Activated CD4-positive, alpha-beta T cell treated with anti-CD3 and anti-CD28 coated beads for 24 hours (primary cell): ENCODE measurements around the gene DAB1.

Source experiments
- DNase-seq, 2 donors: peaks; one replicate each; pipeline ENCODE4 v3.0.0-alpha.2; 2020; ENCODE audit warnings: low read depth in 2 of 2

DAB1 gene

DNA sequence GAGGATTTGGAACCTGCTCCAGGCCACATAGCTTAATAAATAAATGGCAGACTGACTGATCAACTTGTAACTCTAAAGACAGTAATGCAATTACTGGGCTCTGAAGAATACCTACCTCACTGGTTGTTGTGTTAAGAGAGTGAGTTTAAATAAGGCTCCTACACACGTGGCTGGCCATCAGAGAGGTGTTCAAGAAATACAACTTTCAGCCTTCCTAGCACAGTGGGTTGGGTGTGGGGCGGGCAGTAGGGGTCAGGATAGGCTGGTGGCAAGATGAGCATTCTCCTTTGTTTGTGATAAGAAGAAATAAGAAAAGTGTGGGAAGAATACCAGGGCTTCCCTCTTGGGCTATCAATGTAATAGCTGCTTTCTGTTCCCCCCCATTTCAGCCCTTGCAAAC, 151.3 kb downstream of the DAB1 start:
- DNase-seq = no peak

DNA sequence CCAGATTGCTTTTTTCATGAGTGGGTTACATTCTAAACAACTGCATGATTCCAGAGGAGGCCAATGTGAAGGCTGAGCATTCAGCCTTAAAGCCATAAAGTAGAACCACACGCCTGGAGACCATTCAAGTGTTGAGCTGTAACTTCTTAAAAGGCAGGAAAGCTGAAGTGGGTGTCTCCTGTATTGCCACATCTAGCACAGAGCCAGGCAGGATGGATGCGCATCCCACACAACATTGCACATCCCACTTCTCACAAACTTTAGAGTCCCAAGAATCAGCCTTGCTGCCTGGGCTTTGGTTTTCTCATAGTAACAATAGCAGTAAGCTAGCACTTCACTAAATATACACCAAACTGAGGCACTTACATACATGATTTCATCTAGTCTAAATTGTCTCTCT, 151.7 kb downstream of the DAB1 start:
- DNase-seq = no peak

DNA sequence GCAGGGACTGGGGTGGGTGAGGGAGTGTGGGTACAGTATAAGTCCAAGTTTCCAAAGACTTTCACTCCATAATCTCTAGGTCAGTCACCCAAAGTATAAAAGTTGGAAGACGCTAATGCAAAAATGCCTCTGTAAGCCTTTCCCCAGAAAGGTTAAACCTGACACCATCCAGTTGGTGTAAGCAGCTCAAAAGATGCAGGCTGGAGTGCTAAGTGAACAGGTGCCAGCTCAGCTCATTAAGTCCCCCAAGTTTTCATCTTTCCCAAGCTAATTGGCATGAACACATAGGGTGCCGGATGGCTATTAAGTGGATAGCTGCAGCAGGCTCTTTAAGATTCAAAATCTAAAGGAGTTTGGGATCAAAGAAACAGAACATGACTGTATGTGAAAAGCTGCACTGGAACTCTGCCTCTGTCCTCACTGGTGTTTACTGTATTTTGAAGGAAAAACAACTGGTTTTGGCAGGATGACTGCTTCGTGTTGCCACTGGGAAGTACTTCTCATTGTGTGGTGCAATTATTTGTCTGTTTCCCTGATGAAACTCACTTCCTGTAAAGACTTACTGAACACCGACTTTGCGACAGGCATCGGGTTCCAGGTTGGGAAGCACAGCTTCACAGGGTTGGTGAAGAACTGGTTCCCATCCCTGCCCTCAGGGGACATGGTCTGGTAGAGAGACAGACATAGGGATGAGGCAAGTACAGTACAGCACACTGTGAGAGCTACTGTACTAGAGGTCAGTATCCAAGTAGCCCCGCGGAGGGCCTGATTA, 152.7 kb downstream of the DAB1 start:
- no peak for DNase-seq

DNA sequence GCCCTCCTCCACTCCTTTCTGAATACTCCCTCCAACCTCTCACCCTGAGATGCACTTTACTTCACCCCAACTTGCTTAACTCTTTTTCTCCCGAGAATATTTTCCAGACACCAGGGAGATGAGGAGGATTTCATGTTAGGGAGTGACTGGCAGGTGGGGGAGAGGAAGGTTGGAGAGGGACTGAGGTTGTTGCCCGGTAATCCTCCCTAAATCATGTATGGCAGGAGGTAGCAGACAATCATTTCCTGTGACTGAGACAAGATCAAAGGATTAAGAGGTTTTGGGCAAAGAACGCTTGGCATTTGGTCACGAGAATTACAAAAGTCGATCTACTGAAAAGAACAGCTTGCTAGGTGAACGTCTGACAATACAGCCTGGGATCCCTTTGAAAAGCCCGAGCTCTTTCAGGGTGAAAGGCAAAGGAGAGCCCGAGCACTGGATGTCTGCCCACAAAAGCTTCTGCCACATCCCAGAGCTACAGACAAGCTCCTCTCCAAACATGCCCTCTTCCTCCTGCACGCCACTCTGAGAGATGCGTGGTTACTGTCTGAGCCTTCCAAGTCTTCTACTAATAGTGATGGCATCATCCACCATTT, 154.1 kb downstream of the DAB1 start:
- no peak for DNase-seq

DNA sequence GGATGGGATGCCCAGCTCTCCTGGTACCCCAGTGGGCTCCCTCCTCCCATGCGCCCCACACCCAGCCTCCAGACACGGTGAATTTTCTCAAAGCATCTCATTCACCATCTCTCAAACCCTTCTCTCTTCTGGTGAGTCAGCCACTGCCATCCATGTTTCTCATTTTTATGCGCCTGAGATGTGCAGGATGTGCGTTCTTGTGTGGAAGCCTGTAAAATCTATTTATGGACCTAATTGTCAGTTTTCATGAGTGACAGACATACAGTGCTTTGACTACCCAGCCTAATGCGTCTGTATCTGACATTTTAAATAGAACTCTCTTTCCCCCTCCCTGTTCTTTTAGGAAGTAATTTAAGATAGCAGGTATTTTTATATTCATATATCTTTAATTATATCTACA, 158.8 kb downstream of the DAB1 start:
- no peak for DNase-seq

DNA sequence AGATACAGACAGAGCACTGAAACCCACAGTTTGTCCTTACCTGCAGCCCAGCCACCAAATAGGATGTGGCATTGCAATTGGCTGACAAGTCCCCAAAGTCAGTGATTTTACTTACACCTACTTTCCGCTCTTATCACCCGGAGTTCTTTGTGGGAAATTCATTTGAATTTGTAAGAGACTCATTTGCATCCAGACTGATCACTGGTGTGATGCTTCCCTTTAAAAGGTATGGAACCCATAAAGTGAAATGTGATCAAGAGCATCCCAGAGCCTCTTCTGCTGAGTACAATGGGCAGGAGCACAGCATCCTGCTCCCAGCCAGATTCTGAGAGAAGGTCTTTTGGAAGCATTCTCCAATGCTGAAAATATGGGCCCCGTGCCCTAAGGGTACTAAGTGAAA, 161.4 kb downstream of the DAB1 start:
- no peak for DNase-seq

DNA sequence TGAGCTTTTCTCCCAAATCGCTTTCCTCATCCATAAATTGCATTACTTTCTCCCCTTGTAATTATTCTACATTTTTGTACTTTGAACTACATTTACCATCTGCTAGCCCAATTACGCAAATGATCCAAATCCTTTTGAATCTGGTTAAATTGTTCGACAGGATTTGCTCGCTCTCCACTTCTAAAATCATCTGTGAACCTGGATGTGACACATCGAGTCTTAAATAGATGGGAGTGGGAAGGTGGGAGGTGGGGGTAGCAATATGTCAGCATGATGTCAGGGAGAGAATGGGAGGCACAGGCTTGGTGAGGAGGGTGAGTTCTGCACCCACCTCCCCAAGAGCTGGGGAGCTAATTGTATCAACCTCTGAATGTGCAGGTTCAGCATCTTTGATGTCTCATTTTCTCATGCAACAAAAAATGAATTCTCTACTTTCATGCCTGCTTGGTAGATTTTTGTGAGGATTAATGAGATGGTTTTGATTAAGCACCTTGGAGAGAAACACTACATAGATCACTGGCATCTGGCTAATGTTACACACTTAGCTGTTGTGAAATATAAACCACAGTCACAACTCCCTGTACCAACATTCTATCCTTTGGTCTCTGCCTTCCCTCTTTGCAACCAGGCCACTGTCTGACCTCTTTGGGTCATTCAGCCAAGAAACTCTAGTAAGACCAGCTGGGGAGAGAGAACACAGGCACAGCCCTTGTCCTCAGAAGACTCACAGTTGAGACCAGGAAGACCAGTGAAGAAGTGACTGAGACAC, 165.1 kb downstream of the DAB1 start:
- no peak for DNase-seq

DNA sequence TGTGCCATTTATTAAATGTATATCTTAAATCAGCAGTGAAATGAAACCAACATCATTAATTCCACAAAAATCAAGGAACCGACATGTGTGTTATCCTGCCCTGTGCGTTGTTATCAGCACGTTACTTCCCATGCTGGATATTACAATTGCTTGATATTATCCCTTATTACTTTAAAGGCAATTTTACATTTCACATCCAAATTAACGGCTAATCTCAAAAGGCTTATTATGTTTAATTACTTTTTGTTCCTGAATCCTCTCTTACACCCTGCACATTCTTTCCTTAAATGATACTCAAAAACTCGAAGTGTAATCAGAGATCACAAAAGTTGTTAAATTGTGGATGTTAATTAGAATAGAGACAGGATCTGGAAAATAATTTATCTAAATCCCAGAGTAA, 167.9 kb downstream of the DAB1 start:
- DNase-seq = no peak

DNA sequence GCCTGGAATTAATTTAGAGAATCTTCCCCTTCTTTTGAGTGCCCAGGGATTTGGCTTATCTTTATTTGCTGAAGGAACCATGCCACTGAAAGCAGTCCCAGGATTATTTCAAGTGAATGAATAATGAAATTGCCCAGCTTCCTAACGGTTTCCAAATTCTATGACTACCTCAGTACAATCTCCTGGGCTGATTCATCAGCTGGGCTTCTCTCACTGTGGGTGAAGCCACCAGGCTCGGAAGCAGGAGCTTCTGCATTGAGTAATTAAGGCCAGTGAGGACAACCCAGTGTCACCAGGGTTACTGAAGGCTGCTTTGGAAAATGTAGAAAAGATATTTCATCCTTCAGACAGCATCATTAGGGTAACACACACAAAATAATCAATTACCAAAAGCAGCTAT, 169.8 kb downstream of the DAB1 start:
- no peak for DNase-seq

DNA sequence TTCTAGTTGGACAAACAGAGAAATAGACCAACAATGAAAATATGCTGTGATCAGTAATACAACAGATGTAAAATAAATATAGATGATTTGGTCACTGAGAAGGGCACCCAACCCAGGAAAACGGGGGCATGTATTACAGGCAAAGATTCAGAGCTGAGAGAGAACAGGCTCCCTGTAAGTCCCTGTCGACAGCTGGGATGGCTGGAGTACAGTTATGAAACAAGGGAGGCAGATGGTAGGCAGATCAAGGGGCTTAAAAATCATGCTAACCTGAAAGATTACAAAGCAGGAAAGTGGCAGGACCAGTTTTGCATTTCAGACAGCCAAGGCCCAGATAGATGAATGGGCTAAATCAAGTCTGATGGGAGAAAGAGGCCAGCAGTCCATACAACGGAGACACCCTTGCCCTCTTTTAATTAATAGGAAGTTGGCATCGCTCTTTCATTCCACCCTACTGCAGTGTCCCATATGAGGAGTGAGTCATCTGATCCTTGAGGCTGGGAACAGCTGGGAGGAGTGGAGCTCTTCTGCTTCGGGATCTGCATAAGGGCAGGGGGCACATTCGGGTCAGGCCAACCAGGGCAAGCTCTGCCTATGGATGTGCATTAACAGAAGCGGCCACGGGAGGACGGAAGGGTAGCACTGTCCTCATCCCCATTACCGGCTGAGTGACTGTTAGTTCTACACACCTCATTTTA, 171.1 kb downstream of the DAB1 start:
- DNase-seq = no peak

DNA sequence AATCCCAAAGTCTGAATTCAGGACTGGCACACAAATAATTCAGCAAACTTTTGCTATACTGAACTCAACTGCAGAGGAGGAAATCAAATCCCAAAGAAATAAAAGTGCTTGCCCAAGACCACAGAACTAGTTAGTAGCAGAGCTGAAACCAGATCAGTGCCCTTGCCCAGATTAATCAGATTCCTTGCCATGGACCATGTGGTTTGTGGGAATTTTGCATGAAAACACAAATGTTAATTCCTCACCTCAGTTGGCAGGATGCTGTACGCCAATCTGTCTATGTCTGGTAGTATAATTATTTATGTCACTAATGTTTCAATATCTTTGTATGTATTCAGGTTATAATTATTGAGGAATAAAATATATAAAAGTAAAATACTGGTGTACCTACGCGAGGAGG, 173.8 kb downstream of the DAB1 start:
- no peak for DNase-seq

DNA sequence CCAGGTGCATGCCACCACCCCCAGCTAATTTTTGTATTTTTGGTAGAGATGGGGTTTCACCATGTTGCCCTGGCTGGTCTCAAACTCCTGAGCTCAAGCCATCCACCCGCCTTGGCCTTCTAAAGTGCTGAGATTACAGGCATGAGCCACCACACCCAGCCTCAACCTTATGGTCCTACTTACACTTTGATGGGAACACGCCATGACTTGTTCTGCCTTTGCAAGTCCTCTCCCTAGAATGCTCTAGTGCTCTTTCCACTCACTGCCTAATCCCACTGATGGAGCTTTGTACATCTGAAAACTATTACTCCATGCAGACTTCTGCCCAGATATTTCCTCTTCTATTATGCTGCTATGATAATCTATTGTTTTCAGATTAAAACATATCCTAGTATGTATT, 174.3 kb downstream of the DAB1 start:
- no peak for DNase-seq

DNA sequence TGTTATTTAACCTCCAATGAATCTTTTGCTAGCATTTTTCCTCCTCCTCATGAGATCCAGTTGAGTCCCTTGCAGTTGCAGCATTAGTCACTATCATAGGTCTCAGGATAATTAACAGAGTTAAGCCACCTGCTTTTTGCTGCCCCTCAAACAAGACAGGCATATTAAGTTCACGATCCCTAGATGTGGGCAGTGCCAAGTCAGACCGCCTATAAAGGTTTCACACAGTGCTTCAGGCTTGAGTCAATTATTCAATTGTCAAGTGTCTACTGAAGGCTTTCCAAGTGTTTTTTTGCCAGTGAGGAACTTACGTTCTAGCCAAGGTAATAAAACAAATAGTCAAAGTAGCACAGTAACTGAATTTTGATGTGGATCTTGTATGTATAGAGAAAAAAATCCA, 175.0 kb downstream of the DAB1 start:
- no peak for DNase-seq

DNA sequence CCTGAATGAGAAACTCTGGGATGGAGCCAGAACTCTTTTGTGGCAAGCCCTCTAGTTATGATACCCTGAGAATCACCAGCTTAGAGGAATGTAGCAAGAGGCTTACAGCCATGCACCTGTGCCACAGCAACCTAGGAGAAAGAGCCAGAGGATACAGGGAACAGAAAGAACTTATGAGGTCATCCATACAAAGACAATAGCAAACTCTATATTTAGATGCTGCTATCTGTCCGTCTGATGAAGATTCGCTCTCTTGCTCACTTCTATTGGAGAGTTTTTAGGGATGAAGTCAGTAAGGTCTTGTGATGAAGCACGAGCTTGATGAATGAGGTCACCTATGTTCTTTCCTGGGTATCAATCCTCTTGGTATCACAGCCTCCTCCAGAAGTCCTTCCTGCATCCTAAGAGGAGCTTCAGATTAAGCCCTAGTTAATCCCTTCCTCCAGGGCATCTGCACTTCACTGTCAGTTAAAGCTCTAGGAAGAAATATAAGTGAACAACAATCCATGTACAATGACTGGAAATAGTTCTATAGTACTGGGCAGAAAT, 185.6 kb downstream of the DAB1 start:
- no peak for DNase-seq

DNA sequence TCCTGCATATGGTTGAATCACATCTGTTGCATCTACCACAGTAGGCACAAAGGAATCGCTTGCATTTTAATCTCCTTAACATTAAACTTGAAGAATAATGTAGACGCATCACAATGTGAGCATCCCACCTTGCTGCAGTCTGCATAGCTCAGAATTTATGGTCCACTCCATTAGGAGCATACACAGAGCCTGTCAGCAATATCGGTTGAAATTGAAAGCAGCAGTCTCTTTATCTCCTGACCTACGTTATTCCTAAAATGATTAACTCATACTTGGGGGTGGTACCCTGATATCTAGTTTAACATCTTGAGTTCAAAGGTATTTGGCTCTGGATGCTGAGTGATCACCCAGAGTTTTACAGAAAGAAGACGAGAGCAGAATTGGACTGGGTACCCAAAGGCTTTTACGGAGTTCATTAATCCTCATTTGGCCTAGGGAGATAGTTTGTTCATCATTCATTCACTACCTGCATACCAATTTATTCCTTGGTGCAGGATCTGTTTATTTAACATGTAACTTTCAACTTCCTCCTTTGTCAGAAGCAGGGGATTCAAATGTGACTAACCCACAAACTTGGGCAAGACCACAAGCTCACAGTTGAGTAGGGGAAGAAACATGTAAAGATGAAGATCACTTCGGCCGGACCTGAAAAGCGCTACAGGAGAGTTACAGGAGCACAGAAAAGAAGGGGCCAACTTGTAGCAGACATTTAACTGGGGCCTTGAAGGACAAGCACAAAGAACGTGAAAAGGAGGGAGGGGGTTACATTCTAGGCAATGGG, 187.9 kb downstream of the DAB1 start:
- DNase-seq = no peak

DNA sequence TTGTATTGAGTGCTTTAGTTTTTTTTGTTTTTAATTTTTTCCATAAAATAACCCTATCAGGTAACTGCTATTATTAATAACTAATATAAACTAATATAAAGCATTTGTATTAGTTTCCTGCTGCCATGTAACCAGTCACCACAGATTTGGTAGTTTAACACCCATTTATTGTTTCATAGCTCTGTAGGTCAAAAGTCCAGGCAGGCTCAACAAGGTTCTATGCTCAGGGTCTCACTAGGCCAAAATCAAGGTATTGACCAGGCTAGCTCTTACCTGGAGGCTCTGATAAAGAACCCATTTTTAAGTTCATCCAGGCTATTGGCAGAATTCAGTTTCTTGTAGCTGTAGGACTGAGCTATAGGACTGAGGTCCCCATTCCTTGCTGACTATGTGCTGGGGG, 189.4 kb downstream of the DAB1 start:
- DNase-seq = no peak

DNA sequence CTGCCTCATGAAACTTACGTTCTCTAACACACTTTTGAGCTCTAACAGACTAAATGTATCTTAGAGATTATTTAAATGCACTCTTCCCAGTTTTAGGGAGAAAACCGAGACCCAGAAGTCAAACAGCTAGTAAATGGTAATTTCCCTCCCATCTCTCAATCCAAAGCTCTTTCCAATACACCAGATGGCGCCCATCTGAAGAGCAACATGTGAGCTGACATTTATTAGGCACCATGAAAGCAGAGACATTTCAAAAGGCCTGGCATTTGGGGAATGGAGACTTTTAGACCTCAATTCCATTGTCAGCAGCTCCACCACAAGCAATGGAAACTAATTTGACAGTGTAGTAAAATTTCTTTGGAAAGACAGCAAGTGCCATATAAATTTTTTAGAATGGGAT, 191.4 kb downstream of the DAB1 start:
- DNase-seq = no peak

DNA sequence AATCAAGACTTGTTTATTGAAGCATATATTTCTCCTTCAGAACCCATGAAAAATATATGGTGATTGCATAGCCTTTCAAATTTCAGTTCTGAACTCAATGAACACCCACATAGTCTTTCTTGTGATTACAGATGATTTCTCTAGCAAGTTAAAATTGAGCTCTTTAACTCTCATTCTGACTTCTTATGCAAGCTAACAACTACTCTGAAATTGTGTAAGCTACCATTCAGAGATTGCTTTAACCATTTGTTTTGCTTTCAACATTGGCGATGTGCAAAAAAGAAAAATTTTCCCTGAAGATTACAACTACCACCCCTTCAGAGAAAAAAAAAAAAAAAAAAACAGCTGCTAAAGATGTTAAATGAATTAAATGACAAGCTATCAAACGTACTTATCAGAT, 193.9 kb downstream of the DAB1 start:
- no peak for DNase-seq

DNA sequence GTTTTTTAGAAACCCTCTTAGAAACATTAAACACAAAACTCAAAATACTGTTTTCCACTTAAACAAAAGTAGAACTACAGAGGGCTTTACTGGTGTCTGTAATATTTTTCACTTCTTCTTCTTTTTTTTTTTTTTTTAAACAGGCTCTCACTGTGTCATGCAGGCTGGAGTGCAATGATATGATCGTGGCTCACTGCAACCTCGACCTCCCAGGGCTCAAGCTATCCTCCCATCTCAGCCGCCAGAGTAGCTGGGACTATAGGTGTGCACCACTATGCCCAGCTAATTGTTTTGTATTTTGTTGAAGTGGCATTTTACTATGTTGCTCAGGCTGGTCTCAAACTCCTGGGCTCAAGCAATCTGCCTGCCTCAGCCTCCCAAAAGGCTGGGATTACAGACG, 194.8 kb downstream of the DAB1 start:
- DNase-seq = no peak

DNA sequence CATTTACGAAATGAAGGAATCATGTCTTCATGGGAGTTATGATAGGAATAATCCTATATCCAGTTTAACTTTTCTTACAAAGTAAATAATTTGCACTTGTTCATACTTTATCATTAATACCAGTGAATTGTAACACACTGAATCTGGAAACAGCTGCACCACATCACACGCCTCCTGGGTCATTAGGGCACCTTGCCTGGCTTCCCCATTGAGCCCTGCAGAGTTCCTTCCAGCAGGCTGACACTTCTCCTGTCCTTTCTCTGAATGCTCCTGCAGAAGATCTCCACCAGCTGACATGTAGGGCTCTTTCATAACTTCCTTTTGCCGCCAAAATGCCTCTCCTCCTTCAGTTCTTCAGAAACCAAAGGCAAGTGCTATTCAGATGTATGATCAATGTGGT, 201.1 kb downstream of the DAB1 start:
- DNase-seq = no peak

DNA sequence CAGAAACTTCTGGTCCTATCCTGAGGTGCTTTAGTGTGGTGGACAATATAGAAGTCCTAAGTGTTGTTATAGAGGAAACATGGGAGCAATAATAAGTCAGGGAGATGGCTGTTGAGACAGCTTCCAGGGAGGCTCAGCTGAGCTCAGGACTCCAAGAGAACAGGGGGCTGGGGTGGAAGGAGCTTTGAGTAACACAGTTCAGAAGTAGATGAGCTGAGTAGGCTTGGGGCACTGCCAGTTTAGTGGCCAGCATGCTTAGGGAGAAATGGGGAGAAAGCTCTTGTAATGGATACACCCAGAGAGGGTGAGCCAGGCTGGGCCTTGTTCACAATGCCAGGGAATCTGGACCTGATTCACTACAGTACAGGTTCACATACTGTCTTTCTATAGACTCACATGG, 201.6 kb downstream of the DAB1 start:
- no peak for DNase-seq
